NCI-H2081 treated with DMSO at 0.1 percent for 48 hours (cell line): ENCODE measurements around the gene NTN4.
"Not testable (repeated sequence)": the region's sequence is repeated elsewhere in the genome, so short reads cannot be mapped to it uniquely, and the experiment has no call there.

ENCODE experiments used
- DNase-seq: peaks from one replicate; lab custom pipeline; 2025; lab: John Stamatoyannopoulos, UW

Gene NTN4

GRCh38 chr12:95755261-95755865 lies 35.2 kb downstream of the NTN4 start:
- no peak for DNase-seq

DNA sequence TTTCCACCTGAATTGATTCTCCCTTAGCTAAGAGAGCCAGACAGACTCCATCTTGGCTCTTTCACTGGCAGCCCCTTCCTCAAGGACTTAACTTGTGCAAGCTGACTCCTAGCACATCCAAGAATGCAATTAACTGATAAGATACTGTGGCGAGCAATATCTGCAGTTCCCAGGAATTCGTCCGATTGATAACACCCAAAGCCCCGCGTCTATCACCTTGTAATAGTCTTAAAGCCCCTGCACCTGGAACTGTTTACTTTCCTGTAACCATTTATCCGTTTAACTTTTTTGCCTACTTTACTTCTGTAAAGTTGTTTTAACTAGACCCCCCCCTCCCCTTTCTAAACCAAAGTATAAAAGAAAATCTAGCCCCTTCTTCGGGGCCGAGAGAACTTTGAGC lies 44.5 kb downstream of the NTN4 start:
- DNase-seq: not testable (repeated sequence)

DNA sequence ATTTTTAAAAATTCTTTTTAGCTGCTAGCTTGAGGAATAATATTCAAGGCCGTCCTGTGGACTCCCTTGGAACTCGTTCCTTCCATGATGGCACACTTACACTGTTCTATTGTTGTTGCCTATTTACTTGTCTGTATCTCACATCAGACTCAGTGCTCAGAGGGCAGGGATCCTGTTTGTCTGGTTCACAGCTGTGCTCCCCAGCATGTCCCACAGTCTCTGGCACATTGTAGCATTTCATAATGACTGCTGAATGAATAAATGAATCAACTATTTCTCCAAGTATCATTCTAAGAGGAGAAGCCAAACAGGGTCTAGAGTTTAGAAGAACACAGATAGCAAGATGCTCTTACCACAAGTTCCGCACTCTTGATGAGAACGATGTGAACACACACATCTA lies 48.0 kb downstream of the NTN4 start:
- no peak for DNase-seq

DNA sequence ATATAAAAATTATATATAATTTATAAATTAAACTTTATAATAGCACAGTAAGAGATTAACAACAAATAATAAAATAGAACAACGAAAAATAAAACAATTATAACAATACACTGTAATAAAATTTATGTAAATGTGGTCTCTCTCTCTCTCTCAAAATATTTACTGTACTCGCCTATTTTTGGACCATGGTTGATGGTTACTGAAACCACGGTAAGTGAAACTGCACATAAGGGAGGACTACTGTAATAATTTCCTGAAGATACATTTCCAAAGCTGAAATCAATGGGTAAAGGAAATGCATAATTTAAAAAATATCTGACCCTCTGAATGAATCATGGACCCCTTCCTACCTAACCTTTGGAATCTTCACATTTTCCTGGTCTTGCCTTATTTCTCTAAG lies 48.9 kb downstream of the NTN4 start:
- DNase-seq: no peak

DNA sequence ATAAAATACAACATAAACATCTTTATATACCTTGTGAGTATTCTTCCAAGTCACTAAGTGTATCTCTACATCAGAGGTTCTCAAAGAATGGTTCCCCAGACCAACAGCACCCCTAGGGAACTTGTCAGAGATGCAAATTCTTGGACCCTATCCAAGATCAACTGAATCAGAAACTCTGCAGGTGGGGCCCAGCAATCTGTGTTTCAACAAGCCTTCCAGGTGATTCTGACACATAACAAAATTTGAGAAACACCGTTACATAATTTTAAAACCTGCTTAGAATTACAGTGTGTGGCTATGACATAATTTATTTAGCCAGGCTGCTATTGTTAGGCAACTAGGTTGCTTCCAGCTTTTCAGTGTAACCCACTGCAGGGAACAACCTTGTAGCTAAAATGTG lies 49.8 kb downstream of the NTN4 start:
- DNase-seq: no peak

- DNase-seq: no peak
Observed at GRCh38 chr12:95739561-95740313, 50.8 kb downstream of the NTN4 start.

GRCh38 chr12:95738024-95738611 lies 52.4 kb downstream of the NTN4 start:
- no peak for DNase-seq

DNA sequence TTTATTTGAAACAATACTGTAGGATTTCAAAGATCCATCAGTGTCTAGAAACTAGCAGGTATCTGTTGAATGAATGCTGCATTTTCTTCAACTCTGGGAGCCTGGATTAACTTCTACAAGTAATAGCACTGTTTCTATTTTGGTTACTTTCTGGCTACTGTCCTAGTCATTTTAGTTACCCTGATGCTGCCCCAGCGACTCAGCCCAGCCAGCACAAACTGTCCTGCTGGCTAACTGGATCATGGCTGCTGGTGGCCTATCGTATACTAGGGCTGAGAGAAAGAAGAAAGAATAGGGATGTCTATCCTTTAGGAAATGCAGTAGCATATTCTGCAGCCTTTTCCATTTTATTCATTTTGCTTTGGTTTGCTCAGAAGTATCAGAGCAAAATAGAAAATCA lies 53.9 kb downstream of the NTN4 start:
- no peak for DNase-seq

GRCh38 chr12:95735728-95736127 lies 54.8 kb downstream of the NTN4 start:
- DNase-seq: not testable (repeated sequence)

GRCh38 chr12:95733141-95733825 lies 57.3 kb downstream of the NTN4 start:
- DNase-seq: no peak

DNA sequence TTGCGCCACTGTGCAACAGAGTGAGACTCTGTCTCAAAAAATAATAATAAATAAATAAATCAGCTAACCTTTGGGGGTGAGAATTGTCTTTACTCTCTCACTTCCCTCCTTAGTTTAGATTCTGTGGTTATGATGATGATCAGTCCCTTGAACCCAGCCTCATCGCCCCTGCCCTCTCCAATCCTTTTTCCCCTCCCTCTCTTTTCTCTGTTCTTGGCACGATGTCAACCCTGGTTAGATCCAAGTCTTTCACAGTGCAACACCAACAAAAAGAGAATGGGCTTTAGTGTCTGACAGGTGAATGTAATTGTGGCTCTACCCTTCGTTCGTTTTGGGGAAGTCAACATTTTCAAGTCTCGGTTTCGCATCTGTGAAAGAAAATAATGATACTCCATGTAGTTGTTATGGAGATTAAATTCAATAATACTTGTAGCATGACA lies 59.0 kb downstream of the NTN4 start:
- no peak for DNase-seq

- no peak for DNase-seq
Observed at GRCh38 chr12:95730457-95730856, 60.1 kb downstream of the NTN4 start.

GRCh38 chr12:95726903-95727302 lies 63.7 kb downstream of the NTN4 start:
- no peak for DNase-seq

DNA sequence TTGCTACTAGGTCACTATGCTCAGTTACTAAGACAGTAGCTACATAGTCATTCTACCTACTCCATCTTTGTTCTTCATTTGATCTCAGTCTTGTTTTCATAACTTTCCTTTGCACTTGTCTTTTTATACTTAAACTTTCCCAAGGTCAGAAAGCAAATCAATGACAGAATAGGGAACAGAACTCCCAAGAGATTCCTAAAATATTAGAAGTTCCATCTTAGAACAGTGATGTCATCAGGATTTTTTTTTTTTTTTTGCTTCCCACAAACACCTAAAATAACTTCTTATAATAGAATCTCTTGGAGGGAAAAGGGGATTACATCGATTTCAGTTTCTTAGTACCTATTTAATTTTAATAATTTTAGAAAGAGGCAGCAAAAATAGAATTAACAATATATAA lies 65.8 kb downstream of the NTN4 start:
- no peak for DNase-seq

DNA sequence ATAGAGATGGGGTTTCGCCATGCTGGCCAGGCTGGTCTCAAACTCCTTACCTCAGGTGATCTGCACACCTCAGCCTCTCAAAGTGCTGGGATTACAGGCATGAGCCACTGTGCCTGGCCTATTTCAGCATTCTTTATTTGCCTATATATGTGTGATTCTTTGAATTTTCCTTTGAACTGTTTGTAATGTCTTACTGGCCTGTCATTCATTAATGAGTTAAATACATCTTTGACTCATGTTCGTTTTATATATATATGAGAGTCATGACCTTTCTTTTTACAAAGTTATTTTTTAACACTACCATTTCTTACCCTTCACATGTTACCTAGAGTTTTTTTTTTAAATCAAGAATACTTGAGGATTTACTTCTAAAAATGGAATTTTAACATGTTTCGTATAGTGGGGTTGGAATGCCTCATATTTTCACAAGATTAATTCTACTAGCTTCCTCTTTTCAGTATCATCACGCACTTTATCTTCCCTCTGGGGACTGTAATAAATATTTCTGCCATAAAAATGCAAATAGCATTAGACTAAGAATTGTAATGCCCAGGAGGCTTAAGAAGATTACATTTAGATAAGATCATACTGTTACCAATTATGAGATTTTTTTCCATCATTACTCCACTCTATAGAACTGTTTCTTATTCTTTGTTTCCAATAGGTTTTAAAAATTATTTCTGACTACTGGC lies 66.7 kb downstream of the NTN4 start:
- no peak for DNase-seq

GRCh38 chr12:95721320-95721719 lies 69.2 kb downstream of the NTN4 start:
- DNase-seq: no peak

DNA sequence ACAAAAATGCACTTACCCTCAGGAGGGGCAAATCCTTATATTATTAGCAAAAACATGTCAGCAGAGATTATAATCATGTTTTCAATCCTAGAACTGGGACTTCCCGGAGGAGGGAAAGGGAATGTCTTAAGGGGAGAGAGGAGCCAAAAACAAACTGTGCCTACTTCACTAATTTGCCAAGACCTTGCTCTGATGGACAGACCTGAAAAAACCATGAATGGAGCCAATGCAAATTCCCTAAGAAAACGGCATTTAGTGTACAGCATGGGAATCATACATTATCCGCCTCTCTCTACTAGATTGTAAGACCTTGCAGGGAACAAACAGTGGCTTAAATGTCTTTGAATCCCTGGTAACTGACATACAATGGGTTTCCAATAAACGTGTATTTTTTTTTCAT lies 70.4 kb downstream of the NTN4 start:
- DNase-seq: no peak

DNA sequence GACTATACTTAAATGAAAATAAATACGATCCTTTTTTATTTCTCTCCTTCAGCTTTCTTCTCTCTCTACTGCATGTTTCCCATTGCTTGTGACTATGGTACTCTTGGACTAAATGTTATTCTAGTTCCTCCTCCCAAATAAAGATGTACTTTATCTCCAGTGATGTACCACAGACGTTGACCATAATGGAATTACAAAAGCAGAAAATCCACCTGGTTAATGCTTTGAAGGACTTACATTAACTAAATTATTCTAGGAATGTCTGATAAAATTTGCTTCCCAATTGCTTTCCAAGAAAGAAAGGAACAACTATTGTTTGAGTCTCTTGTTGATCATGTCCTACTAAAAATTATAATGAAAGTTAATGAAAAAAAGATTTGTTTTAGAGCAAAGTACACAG lies 71.8 kb downstream of the NTN4 start:
- DNase-seq: no peak

- DNase-seq: no peak
Observed at GRCh38 chr12:95718006-95718431, 72.5 kb downstream of the NTN4 start.

DNA sequence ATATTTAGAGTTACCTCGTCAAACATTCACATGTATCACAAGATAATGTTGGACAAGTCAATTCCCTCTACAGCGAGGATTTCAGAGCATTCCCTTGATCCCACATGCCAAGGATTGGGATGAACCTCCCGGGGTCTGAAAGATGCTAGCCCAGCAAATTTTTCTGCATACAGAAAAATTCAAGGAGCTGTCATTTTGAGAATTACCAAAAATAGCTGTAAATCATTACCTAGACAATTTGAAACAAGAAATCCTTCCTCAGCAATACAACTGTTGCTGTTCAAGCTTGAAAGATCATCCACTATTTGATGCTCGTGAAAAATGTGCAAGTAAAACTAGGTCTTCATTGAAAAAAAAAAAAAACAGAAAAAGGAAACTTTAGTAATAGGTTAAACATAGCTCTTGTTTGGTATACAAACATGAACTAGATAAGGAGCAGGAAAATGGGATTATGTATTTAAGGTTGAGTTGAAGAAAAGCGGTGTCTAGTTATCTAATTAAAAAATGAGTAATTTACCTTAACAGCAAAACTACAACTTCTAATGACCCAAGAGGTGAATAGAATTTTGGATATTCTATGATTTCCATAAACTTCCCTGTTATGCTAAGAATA lies 73.1 kb downstream of the NTN4 start:
- DNase-seq: no peak

DNA sequence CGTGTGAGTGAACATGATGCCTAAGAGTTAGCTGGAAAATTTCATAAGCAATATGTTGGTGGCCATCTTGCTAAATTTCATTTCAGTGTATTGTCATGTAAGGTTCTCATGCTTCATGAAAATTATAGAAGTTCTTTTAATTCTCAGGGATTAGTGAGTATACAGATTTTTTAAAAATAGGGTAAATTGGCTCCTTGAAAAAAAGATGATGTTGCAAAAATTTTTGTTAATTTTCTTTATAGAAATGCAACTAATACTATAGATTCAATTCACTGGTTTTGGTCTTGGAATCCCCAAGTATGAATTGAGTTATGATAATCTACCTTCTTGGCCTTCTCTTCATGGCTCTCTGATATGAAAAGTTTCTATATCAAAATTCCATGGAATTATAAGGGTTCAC lies 75.4 kb downstream of the NTN4 start:
- DNase-seq: no peak

GRCh38 chr12:95712269-95712668 lies 78.3 kb downstream of the NTN4 start:
- no peak for DNase-seq
